Stimulated activated CD8-positive, alpha-beta memory T cell treated with anti-CD3 and anti-CD28 coated beads, Interleukin-2, amount 100 ng/mL, for 48 hours (primary cell): ENCODE data around the gene NR4A1.

Experiments used
- DNase-seq, 2 donors: peaks; one replicate each; pipeline ENCODE4 v3.0.0-alpha.2; 2020; ENCODE audit warnings: low read depth in 2 of 2

NR4A1 gene

GRCh38 chr12:52079576-52080402, 28.5 kb downstream of the NR4A1 start, which contains the start of gene SMIM41:
Gene SMIM41 (plus strand): TSS chr12:52079704. CDS start chr12:52079780, 76 bp downstream.
- no peak for DNase-seq

GRCh38 chr12:52080403-52081251, 29.4 kb downstream of the NR4A1 start:
- no peak for DNase-seq

- DNase-seq, result no peak
Measured at GRCh38 chr12:52081263-52081733, 30.1 kb downstream of the NR4A1 start.

GRCh38 chr12:52082026-52082668, 30.9 kb downstream of the NR4A1 start:
- no peak for DNase-seq

GRCh38 chr12:52082669-52082987, 31.4 kb downstream of the NR4A1 start:
- DNase-seq, result no peak

- DNase-seq, result peak; percentile 54 to 55
Measured at GRCh38 chr12:52082988-52083637, 31.9 kb downstream of the NR4A1 start.

- no peak for DNase-seq
Measured at GRCh38 chr12:52083638-52083996, 32.4 kb downstream of the NR4A1 start.

GRCh38 chr12:52084491-52085231, 33.4 kb downstream of the NR4A1 start:
- no peak for DNase-seq

- no peak for DNase-seq
Measured at GRCh38 chr12:52085682-52086180, 34.5 kb downstream of the NR4A1 start.

GRCh38 chr12:52086366-52086765, 35.1 kb downstream of the NR4A1 start:
- DNase-seq, result no peak

- DNase-seq, result no peak
Measured at GRCh38 chr12:52086944-52087835, 35.9 kb downstream of the NR4A1 start.

GRCh38 chr12:52087961-52088820, 36.9 kb downstream of the NR4A1 start:
- no peak for DNase-seq

- DNase-seq, result no peak
Measured at GRCh38 chr12:52089491-52089890, 38.2 kb downstream of the NR4A1 start.

GRCh38 chr12:52090291-52090690, 39.0 kb downstream of the NR4A1 start:
- DNase-seq, result no peak

GRCh38 chr12:52091061-52091460, 39.8 kb downstream of the NR4A1 start:
- DNase-seq, result no peak

- DNase-seq, result no peak
Measured at GRCh38 chr12:52091869-52092268, 40.6 kb downstream of the NR4A1 start.

GRCh38 chr12:52093346-52093745, 42.1 kb downstream of the NR4A1 start:
- DNase-seq, result no peak

GRCh38 chr12:52096332-52097044, 45.2 kb downstream of the NR4A1 start:
- DNase-seq, result no peak
